ENCODE data around the gene DUSP15. TPM values are rescaled to one million over a fixed set of nuclear protein-coding genes. Genes with fewer than 3 reads are reported as not detected.
A peak's percentile ranks its signal among the peaks of the same experiment; 100 is the strongest.

DUSP15 gene
- total and polyA plus RNA-seq, 2 of the 8 experiments (the other 6 are each of a cell fraction or from before 2014, with no cell fraction given) = 0.91 to 3.2 TPM

- TF ChIP-seq HDAC2 (IDR thresholded peaks at IDR 0.05; ENCODE audit: borderline replicate concordance in 1 of 2, low read depth in 2 of 2, low read length in 2 of 2) = peak in 1 of 2 experiments; percentile 62; a peak in 1 of 4 replicates
- no peak for TF ChIP-seq CBX5 (IDR thresholded peaks at IDR 0.05; ENCODE audit: low read depth, low read length)
- TF ChIP-seq PHF8 (conservative IDR thresholded peaks at IDR 0.05; ENCODE audit: low read depth, low read length) = peak; percentile 51; the same call in 1 of the 2 replicates
- TF ChIP-seq SIN3A (conservative IDR thresholded peaks at IDR 0.05 in 1 of 2, IDR thresholded peaks at IDR 0.05 in 1 of 2; ENCODE audit: low read depth in 1 of 2, low read length in 2 of 2) = peak in 1 of 2 experiments; percentile 62; a peak in 2 of 4 replicates
- TF ChIP-seq SP1 (IDR thresholded peaks at IDR 0.05; ENCODE audit: low read depth, low read length) = no peak
- peak; percentile 25; the same call in 1 of the 2 replicates for TF ChIP-seq MAX (IDR thresholded peaks at IDR 0.05)
- TF ChIP-seq GABPA (IDR thresholded peaks at IDR 0.05; ENCODE audit: borderline replicate concordance, insufficient read depth, low read length) = no peak
- TF ChIP-seq ZNF274 (IDR thresholded peaks at IDR 0.05; ENCODE audit: borderline replicate concordance, extremely low read depth, low read length) = no peak
- TF ChIP-seq BRCA1 (IDR thresholded peaks at IDR 0.05; ENCODE audit: low read depth, low read length) = no peak
- TF ChIP-seq RAD21 (IDR thresholded peaks at IDR 0.05 in 1 of 2, conservative IDR thresholded peaks at IDR 0.05 in 1 of 2; ENCODE audit: low read depth in 2 of 2, low read length in 2 of 2) = 0 out of 4 replicates have a peak, but pooled peaks of 1 of the 2 experiments have one; percentile 3
- TF ChIP-seq, protein P1, sequence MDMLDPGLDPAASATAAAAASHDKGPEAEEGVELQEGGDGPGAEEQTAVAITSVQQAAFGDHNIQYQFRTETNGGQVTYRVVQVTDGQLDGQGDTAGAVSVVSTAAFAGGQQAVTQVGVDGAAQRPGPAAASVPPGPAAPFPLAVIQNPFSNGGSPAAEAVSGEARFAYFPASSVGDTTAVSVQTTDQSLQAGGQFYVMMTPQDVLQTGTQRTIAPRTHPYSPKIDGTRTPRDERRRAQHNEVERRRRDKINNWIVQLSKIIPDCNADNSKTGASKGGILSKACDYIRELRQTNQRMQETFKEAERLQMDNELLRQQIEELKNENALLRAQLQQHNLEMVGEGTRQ (IDR thresholded peaks at IDR 0.05; ENCODE audit: low read length) = 0 out of 2 replicates have a peak, but pooled peaks have one; percentile 18
- peak; percentile 67 for TF ChIP-seq ASH2L (IDR thresholded peaks at IDR 0.05; ENCODE audit: low read length)
- peak; percentile 47 for TF ChIP-seq TAF7 (optimal IDR thresholded peaks at IDR 0.05; ENCODE audit: borderline replicate concordance, low read depth, low read length)
- peak; percentile 48; the same call in 1 of the 2 replicates for TF ChIP-seq CHD1 (IDR thresholded peaks at IDR 0.05; ENCODE audit: low read depth, low read length)
- no peak for TF ChIP-seq CBX8 (IDR thresholded peaks at IDR 0.05; ENCODE audit: borderline replicate concordance, low read depth, low read length)
- TF ChIP-seq KDM4A (IDR thresholded peaks at IDR 0.05; ENCODE audit: low read depth, low read length, severe bottlenecking) = peak; percentile 87
- peak; percentile 70; the same call in 1 of the 2 replicates for TF ChIP-seq TAF1 (IDR thresholded peaks at IDR 0.05; ENCODE audit: low read depth, low read length)
- no peak for TF ChIP-seq JUN (IDR thresholded peaks at IDR 0.05; ENCODE audit: low read depth, low read length)
These were observed at the start of gene DUSP15, which contains the start of gene TTLL9 (continued) for GRCh38 chr20:31869942-31870725.

Data from H1 (cell line).